K562 (cell line): ENCODE data around the gene PREX1. TPM values are rescaled to one million over a fixed set of nuclear protein-coding genes. Genes with fewer than 3 reads are reported as not detected.

Experiments
- ATAC-seq: fragments of 200-7000 bp; cut with Tn5 transposase; 3 replicates; pipeline ENCODE4 v1.9.1; 2020; ENCODE audit warnings: moderate library complexity
- BruUV-seq: library from RNA; stranded (reverse); fragments of 400-500 nt; replicated peaks from 2 replicates; lab custom pipeline; 2021; lab: Mats Ljungman, UMichigan
- CTCF ChIA-PET: fragments of 300-600 bp; formaldehyde crosslinking; extraction: SDS; loops from one replicate; lab custom pipeline; 2021; ENCODE audit warnings: low intra/inter-chr PET ratio; lab: Yijun Ruan, JAX
- POLR2A ChIA-PET: fragments of 300-600, 350-650 bp; sonication (Branson Sonifier 250); formaldehyde crosslinking; extraction: SDS; loops from one replicate; lab custom pipeline; 2021; ENCODE audit warnings: antibody characterized with exemption, inconsistent platforms; lab: Yijun Ruan, JAX
- DNase-seq, 4 experiments: peaks; one replicate each; pipeline versions ENCODE4 v3.0.0 to v3.0.0-alpha.2; 2011 to 2018; ENCODE audit warnings: low spot score in 3 of 4, mixed read lengths in 3 of 4; ENCODE audit errors: extremely low read depth in 1 of 4
- FAIRE-seq: peaks from 2 replicates; lab custom pipeline; 2011; peaks lifted over from hg19 to GRCh38; lab: Jason Lieb, UNC
- H2AFZ ChIP-seq: 2 replicates; pipeline ENCODE4 v1.6.0; 2011; ENCODE audit warnings: low read depth, low read length, control low read depth, inconsistent platforms
- H3K27ac ChIP-seq: fragments of 200-600 bp; 3 replicates; pipeline ENCODE4 v1.8.0; 2011; ENCODE audit warnings: low read depth, mild to moderate bottlenecking, control low read depth, inconsistent platforms, low read length, moderate library complexity, mixed read lengths; ENCODE audit errors: extremely low read depth
- H3K27me3 ChIP-seq, 2 experiments: fragments of 300-600 bp in 1 of 2; 2 replicates in 1 of 2; 3 replicates in 1 of 2; pipeline versions ENCODE4 v1.6.0 to v1.8.0; 2011; ENCODE audit warnings: inconsistent platforms in 2 of 2, low read length in 2 of 2, mild to moderate bottlenecking in 1 of 2, mixed read lengths in 1 of 2, moderate library complexity in 1 of 2; ENCODE audit not compliant: control insufficient read depth in 2 of 2, insufficient read depth in 2 of 2
- H3K36me3 ChIP-seq: fragments of 300-600 bp; 3 replicates; pipeline ENCODE4 v1.8.0; 2011; ENCODE audit warnings: mild to moderate bottlenecking, low read length, inconsistent platforms; ENCODE audit not compliant: control insufficient read depth, insufficient read depth
- H3K4me1 ChIP-seq, 2 experiments: fragments of 200-600 bp in 1 of 2; replicated peaks in 1 of 2; 2 replicates in 1 of 2; 3 replicates in 1 of 2; pipeline versions ENCODE4 v1.5.1 to v1.8.0; 2011; ENCODE audit warnings: inconsistent platforms in 2 of 2, low read length in 2 of 2, mild to moderate bottlenecking in 1 of 2, mixed read lengths in 1 of 2, moderate library complexity in 1 of 2; ENCODE audit not compliant: control insufficient read depth in 2 of 2, insufficient read depth in 2 of 2
- H3K4me2 ChIP-seq: 2 replicates; pipeline ENCODE4 v1.6.1; 2011; ENCODE audit warnings: low read length, control low read depth, inconsistent platforms, mixed read lengths; ENCODE audit not compliant: insufficient read depth
- H3K4me3 ChIP-seq: fragments of 200-600 bp; sonication (generic), shearing (Covaris generic); 2 replicates; pipeline ENCODE4 v1.5.1; 2016; ENCODE audit warnings: control low read depth, inconsistent platforms
- H3K79me2 ChIP-seq: fragments of 200-600 bp; 3 replicates; pipeline ENCODE4 v1.8.0; 2011; ENCODE audit warnings: low read length, inconsistent platforms; ENCODE audit not compliant: control insufficient read depth, insufficient read depth
- H3K9ac ChIP-seq, 2 experiments: 2 replicates each; pipeline versions ENCODE4 v1.6.0 to v1.6.1; 2011; ENCODE audit warnings: low read depth in 2 of 2, low read length in 2 of 2, control low read depth in 1 of 2, inconsistent platforms in 1 of 2, mild to moderate bottlenecking in 1 of 2, mixed read lengths in 1 of 2; ENCODE audit not compliant: insufficient read depth in 1 of 2
- H3K9me1 ChIP-seq: one replicate; pipeline ENCODE4 v1.6.0; 2011; ENCODE audit warnings: inconsistent platforms, mild to moderate bottlenecking, low read length, moderate library complexity; ENCODE audit not compliant: control insufficient read depth, insufficient read depth
- H3K9me3 ChIP-seq: replicated peaks from 2 replicates; pipeline ENCODE4 v1.5.1; 2011; ENCODE audit warnings: low read depth, low read length, inconsistent platforms; ENCODE audit not compliant: control insufficient read depth, insufficient read depth
- H4K20me1 ChIP-seq: replicated peaks from 2 replicates; pipeline ENCODE4 v1.6.1; 2011; ENCODE audit warnings: low read length, inconsistent platforms, mixed read lengths; ENCODE audit not compliant: control insufficient read depth, insufficient read depth
- GATA2 ChIP-seq: sonication (generic); formaldehyde crosslinking; IDR thresholded peaks from 2 replicates; pipeline ENCODE4 v1.4.0; 2020; ENCODE audit warnings: mild to moderate bottlenecking, missing genetic modification reagents
- HOMEZ ChIP-seq: fragments of 250-450 bp; sonication (Bioruptor Pico); IDR thresholded peaks from 2 replicates; pipeline ENCODE4 v1.4.0; 2020; ENCODE audit warnings: mild to moderate bottlenecking, moderate library complexity
- NCOR1 ChIP-seq: fragments of 450-650 bp; IDR thresholded peaks from 2 replicates; pipeline ENCODE4 v1.6.1; 2016; ENCODE audit warnings: mild to moderate bottlenecking, moderate library complexity
- SIX5 ChIP-seq, 2 experiments: IDR thresholded peaks; 2 replicates each; pipeline ENCODE4 v1.6.1; 2011; ENCODE audit warnings: low read length in 2 of 2, borderline replicate concordance in 1 of 2, low read depth in 1 of 2, mild to moderate bottlenecking in 1 of 2, moderate library complexity in 1 of 2; ENCODE audit not compliant: insufficient read depth in 1 of 2
- U2AF1 ChIP-seq: fragments of 200-400 bp; formaldehyde crosslinking; optimal IDR thresholded peaks from 2 replicates; pipeline ENCODE3; 2017; ENCODE audit warnings: mild to moderate bottlenecking, low read depth, low read length, moderate library complexity
- ZBTB12 ChIP-seq: fragments of 250-450 bp; sonication (Bioruptor Pico); IDR thresholded peaks from 2 replicates; pipeline ENCODE4 v1.4.0; 2020
- ZNF184 ChIP-seq: sonication (generic); formaldehyde crosslinking; IDR thresholded peaks from 2 replicates; pipeline ENCODE4 v1.5.0; 2020; ENCODE audit warnings: missing genetic modification reagents
- WGBS: fragments of 100-300 bp; shearing (Covaris generic); methylation state at CpG from one replicate; pipeline ENCODE4 v1.1.6; 2016; ENCODE audit warnings: low coverage, mixed read lengths; ENCODE audit not compliant: insufficient coverage; ENCODE audit errors: missing lambda C conversion rate; 5-methylcytosine and 5-hydroxymethylcytosine counted together
- in situ Hi-C: fragments of 300-500 bp; cut with MboI; formaldehyde crosslinking; loops from 4 replicates; pipeline ENCODE4 v1.15.0; 2018; ENCODE audit warnings: inconsistent platforms, mixed read lengths
- intact Hi-C: fragments of 100-400 bp; cut with micrococcal nuclease; formaldehyde crosslinking; loops from 2 replicates; pipeline ENCODE4 v1.14.2; 2022
- polyA plus RNA-seq, 8 experiments: library from polyadenylated mRNA; depleted of rRNA in 4 of 8; stranded (reverse) in 5 of 8; unstranded in 3 of 8; fragments of >200 nt; fragmentation: Nextera tagmentation in 2 of 8; fragmentation: Illumina TruSeq in 1 of 8; extraction: Ambion mirVana in 2 of 8; extraction: Trizol in 1 of 8; gene quantifications; 2 replicates each; pipeline versions ENCODE4 v1.2.1 to v1.2.3, GENCODE V29; 2011 to 2014; ENCODE audit warnings: inconsistent platforms in 1 of 8, missing spikeins in 1 of 8
- total RNA-seq, 7 experiments: library from RNA; depleted of rRNA in 6 of 7; stranded (reverse); fragments of >200 nt in 6 of 7; fragmentation: Illumina TruSeq in 2 of 7; extraction: Trizol in 2 of 7; gene quantifications; 2 replicates each; pipeline versions ENCODE4 v1.2.1 to v1.2.3, GENCODE V29; 2011 to 2021; ENCODE audit warnings: low replicate concordance in 1 of 7

The PREX1 gene
- total and polyA plus RNA-seq, 9 of the 15 experiments (the other 6 are each of a cell fraction or from before 2014, with no cell fraction given), result 0.37 to 10.4 (median 4.8) TPM

DNA sequence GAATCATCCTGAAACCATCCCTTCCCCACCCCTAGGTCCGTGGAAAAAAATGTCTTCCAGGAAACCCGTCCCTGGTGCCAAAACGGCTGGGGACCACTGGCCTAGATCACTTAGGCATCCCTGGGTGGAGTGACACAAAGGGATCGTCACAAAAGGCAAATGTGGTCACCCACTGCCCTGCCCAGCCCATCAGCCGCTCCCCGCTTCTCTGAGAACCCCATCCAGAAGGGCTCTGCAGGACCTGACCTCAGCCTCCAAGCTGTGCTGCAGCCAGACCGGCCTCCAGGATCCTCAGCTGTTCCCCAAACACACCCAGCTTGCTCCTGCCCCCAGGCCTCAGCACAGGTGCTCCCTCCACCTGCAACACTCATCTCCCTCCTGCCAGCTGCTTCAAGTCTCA is 61.6 kb downstream of the PREX1 start:
- no TSS peak for BruUV-seq
- in situ Hi-C loops, result no loop called here
- H3K4me3 ChIP-seq, result no peak overlapping the region
- WGBS, result 14% methylated on average over 7 of the region's 7 CpGs
- peaks cover 22% of the 10 kb centered on the region for H4K20me1 ChIP-seq
- H3K27ac ChIP-seq, result no peak overlapping the region
- no peak overlapping the region for H2AFZ ChIP-seq
- H3K36me3 ChIP-seq, result no peaks in the 10 kb centered on the region
- intact Hi-C loops, result no loop called here
- H3K4me1 ChIP-seq, result peaks cover 1 to 2% of the 10 kb centered on the region in 2 experiments; a peak in 1 of 5 replicates
- ChIA-PET CTCF (no interaction called here), POLR2A (interaction anchor here (0.7 kb wide), 1 partner anchor 24 kb away, joined by 3 read pairs; no protein-coding TSS in a partner anchor)
- no peak overlapping the region for H3K9ac ChIP-seq
- H3K27me3 ChIP-seq, result peaks cover 7 to 20% of the 10 kb centered on the region in 2 experiments; a peak in 3 of 5 replicates
- no peak for FAIRE-seq
- TF ChIP-seq U2AF1, result no peak
- TF ChIP-seq NCOR1, result no peak
- no peak for TF ChIP-seq GATA2
- no peak for TF ChIP-seq HOMEZ (CRISPR knock-in tag)
- no peak for TF ChIP-seq SIX5 (IDR thresholded peaks at IDR 0.05; ENCODE audit: borderline replicate concordance in 1 of 2, insufficient read depth in 1 of 2, low read depth in 1 of 2, low read length in 2 of 2)
- TF ChIP-seq ZBTB12 (CRISPR knock-in tag), result no peak
- no peak for TF ChIP-seq ZNF184 (CRISPR knock-in tag)
- no peak overlapping the region for H3K4me2 ChIP-seq
- no peaks in the 10 kb centered on the region for H3K9me1 ChIP-seq
- H3K79me2 ChIP-seq, result no peaks in the 10 kb centered on the region
- DNase-seq, result no peak
- no peak for ATAC-seq
- no peaks in the 10 kb centered on the region for H3K9me3 ChIP-seq
